GM23338 (cell line): ENCODE results near the gene OGT. TPM values are rescaled to one million over a fixed set of nuclear protein-coding genes. Genes with fewer than 3 reads are reported as not detected.

Source experiments
- ATAC-seq: fragments of 200-7000 bp; cut with Tn5 transposase; 3 replicates; pipeline ENCODE4 v1.9.1; 2020
- DNase-seq: peaks from one replicate; pipeline ENCODE4 v3.0.0-alpha.2; 2015; ENCODE audit warnings: low spot score
- H2AFZ ChIP-seq: fragments of 200-600 bp; sonication (generic); 2 replicates; pipeline ENCODE4 v1.8.0; 2016; ENCODE audit warnings: antibody characterized with exemption, mild to moderate bottlenecking, moderate library complexity
- H3F3A ChIP-seq: fragments of 200-600 bp; sonication (generic); replicated peaks from 2 replicates; pipeline ENCODE4 v1.8.0; 2017; ENCODE audit warnings: antibody characterized with exemption, mixed run types, low read depth
- H3K27ac ChIP-seq: fragments of 200-600 bp; sonication (generic); 2 replicates; pipeline ENCODE4 v1.6.1; 2016; ENCODE audit warnings: low read depth
- H3K27me3 ChIP-seq: fragments of 200-600 bp; sonication (generic); 2 replicates; pipeline ENCODE4 v1.8.0; 2016; ENCODE audit warnings: mild to moderate bottlenecking, mixed run types, moderate library complexity; ENCODE audit not compliant: insufficient read depth
- H3K36me3 ChIP-seq: fragments of 200-600 bp; sonication (generic); 2 replicates; pipeline ENCODE4 v1.8.0; 2016; ENCODE audit warnings: mild to moderate bottlenecking; ENCODE audit not compliant: insufficient read depth
- H3K4me1 ChIP-seq: fragments of 200-600 bp; sonication (generic); 2 replicates; pipeline ENCODE4 v1.8.0; 2016; ENCODE audit warnings: mild to moderate bottlenecking, moderate library complexity; ENCODE audit not compliant: insufficient read depth
- H3K4me2 ChIP-seq: fragments of 200-600 bp; sonication (generic); 2 replicates; pipeline ENCODE4 v1.7.1; 2017; ENCODE audit warnings: mixed run types
- H3K4me3 ChIP-seq: fragments of 200-600 bp; sonication (generic); 2 replicates; pipeline ENCODE4 v1.6.1; 2016; ENCODE audit warnings: mixed run types
- H3K79me2 ChIP-seq: fragments of 200-600 bp; sonication (generic); replicated peaks from 2 replicates; pipeline ENCODE4 v1.8.0; 2017; ENCODE audit warnings: mild to moderate bottlenecking; ENCODE audit not compliant: insufficient read depth
- H3K9me2 ChIP-seq: fragments of 200-600 bp; sonication (generic); 2 replicates; pipeline ENCODE4 v1.8.0; 2017; ENCODE audit not compliant: insufficient read depth
- H4K20me1 ChIP-seq: fragments of 200-600 bp; sonication (generic); replicated peaks from 2 replicates; pipeline ENCODE4 v1.8.0; 2017; ENCODE audit warnings: mild to moderate bottlenecking; ENCODE audit not compliant: insufficient read depth
- H3K27ac Mint-ChIP-seq: 2 replicates; pipeline ENCODE4 v1.8.0; 2020; ENCODE audit warnings: inconsistent platforms, mild to moderate bottlenecking, moderate library complexity, mixed read lengths
- H3K27me3 Mint-ChIP-seq: 3 replicates; pipeline ENCODE4 v1.8.0; 2022; ENCODE audit warnings: low read depth, mild to moderate bottlenecking, moderate library complexity, mixed read lengths, inconsistent platforms; ENCODE audit not compliant: insufficient read depth, poor library complexity
- H3K36me3 Mint-ChIP-seq: 3 replicates; pipeline ENCODE4 v1.8.0; 2021; ENCODE audit warnings: low read depth, mild to moderate bottlenecking, inconsistent platforms, moderate library complexity, mixed read lengths
- H3K4me1 Mint-ChIP-seq: 3 replicates; pipeline ENCODE4 v1.8.0; 2020; ENCODE audit warnings: mild to moderate bottlenecking, inconsistent platforms, mixed read lengths
- H3K4me3 Mint-ChIP-seq: 3 replicates; pipeline ENCODE4 v1.8.0; 2021; ENCODE audit warnings: moderate library complexity, mild to moderate bottlenecking, inconsistent platforms, mixed read lengths
- H3K9me3 Mint-ChIP-seq: 3 replicates; pipeline ENCODE4 v1.8.0; 2020; ENCODE audit warnings: moderate library complexity, mild to moderate bottlenecking, inconsistent platforms, mixed read lengths
- CREB1 ChIP-seq: fragments of 250-450 bp; sonication (Bioruptor Pico); IDR thresholded peaks from 2 replicates; pipeline ENCODE4 v1.5.0; 2020; ENCODE audit warnings: low read depth, mild to moderate bottlenecking, moderate library complexity
- EZH2 ChIP-seq: fragments of 200-600 bp; sonication (generic); IDR thresholded peaks from one replicate; pipeline ENCODE4 v1.8.0; 2017; ENCODE audit warnings: antibody characterized with exemption, mild to moderate bottlenecking, low read depth; ENCODE audit not compliant: unreplicated experiment
- EZH2phosphoT487 ChIP-seq: fragments of 200-600 bp; sonication (generic); IDR thresholded peaks from one replicate; pipeline ENCODE4 v1.8.1; 2018; ENCODE audit warnings: antibody characterized with exemption; ENCODE audit not compliant: unreplicated experiment
- JUNB ChIP-seq: IDR thresholded peaks from one replicate; pipeline ENCODE4 v1.6.1; 2016; ENCODE audit warnings: antibody characterized with exemption; ENCODE audit not compliant: unreplicated experiment
- NANOG ChIP-seq: IDR thresholded peaks from 2 replicates; pipeline ENCODE4 v1.6.1; 2016; ENCODE audit warnings: antibody characterized with exemption, borderline replicate concordance
- POLR2AphosphoS5 ChIP-seq: IDR thresholded peaks from 2 replicates; pipeline ENCODE4 v1.6.1; 2016; ENCODE audit warnings: antibody characterized with exemption, low read depth
- REST ChIP-seq: IDR thresholded peaks from one replicate; pipeline ENCODE4 v1.6.1; 2018; ENCODE audit warnings: antibody characterized with exemption; ENCODE audit not compliant: unreplicated experiment
- STAT1 ChIP-seq: IDR thresholded peaks from one replicate; pipeline ENCODE4 v1.6.1; 2016; ENCODE audit warnings: antibody characterized with exemption; ENCODE audit not compliant: unreplicated experiment
- ZNF114 ChIP-seq: fragments of 250-450 bp; sonication (Bioruptor Pico); IDR thresholded peaks from 2 replicates; pipeline ENCODE4 v1.5.0; 2020; ENCODE audit warnings: mild to moderate bottlenecking, moderate library complexity
- ZNF331 ChIP-seq: fragments of 250-450 bp; sonication (Bioruptor Pico); IDR thresholded peaks from 2 replicates; pipeline ENCODE4 v1.5.0; 2020; ENCODE audit warnings: low read depth, mild to moderate bottlenecking, moderate library complexity
- polyA plus RNA-seq: library from polyadenylated mRNA; unstranded; fragments of >200 nt; fragmentation: Nextera tagmentation; extraction: Ambion mirVana; gene quantifications from 2 replicates; pipeline ENCODE4 v1.2.1, GENCODE V29; 2016
- total RNA-seq: library from RNA; depleted of rRNA; stranded (reverse); fragments of >200 nt; shearing (Covaris generic); gene quantifications from 2 replicates; pipeline ENCODE4 v1.2.3, GENCODE V29; 2014
- TF ChIP-seq, protein P1 (sequence below): IDR thresholded peaks from 2 replicates; pipeline ENCODE4 v1.6.1; 2016; ENCODE audit warnings: antibody characterized with exemption
- TF ChIP-seq, protein P2 (sequence below): fragments of 250-450 bp; sonication (Bioruptor Pico); IDR thresholded peaks from 2 replicates; pipeline ENCODE4 v1.5.0; 2020; ENCODE audit warnings: mild to moderate bottlenecking, moderate library complexity
- TF ChIP-seq, protein P3 (sequence below), 2 experiments: fragments of 200-600 bp in 1 of 2; sonication (generic) in 1 of 2; conservative IDR thresholded peaks; 2 replicates each; pipeline versions ENCODE4 v1.5.1 to v1.6.1; 2016 to 2017; ENCODE audit warnings: antibody characterized with exemption in 2 of 2, low read depth in 2 of 2, mild to moderate bottlenecking in 2 of 2, moderate library complexity in 1 of 2

The OGT gene
- total and polyA plus RNA-seq, 2 experiments from 2014 or later: 43.3 to 163 TPM

DNA sequence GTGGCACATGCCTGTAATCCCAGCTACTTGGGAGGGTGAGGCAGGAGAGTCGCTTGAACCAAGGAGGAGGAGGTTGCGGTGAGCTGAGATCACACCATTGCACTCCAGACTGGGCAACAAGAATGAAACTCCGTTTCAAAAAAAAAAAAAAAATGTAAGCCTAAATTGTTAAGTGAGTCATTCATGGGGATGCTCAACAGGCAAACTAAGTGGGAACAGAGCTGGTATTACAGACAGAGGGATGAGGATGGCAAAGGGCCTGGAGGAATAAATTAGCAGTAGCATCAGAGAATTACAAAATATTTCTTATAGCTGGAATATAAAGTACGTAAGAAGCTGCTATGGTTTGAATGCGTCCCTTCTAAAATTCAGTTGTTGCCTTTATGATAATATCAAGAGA lies 43.4 kb upstream of the OGT start:
- DNase-seq (no peak), ATAC-seq (no peak)
- no peaks in the 10 kb centered on the region; the same call in 2 of the 3 replicates for H3K9me3 Mint-ChIP-seq
- Histone ChIP-seq H3K4me1 (no peaks in the 10 kb centered on the region), H3F3A (no peaks in the 10 kb centered on the region), H3K4me3 (no peak overlapping the region), H3K4me2 (no peak overlapping the region), H2AFZ (no peak overlapping the region), H3K9me2 (no peaks in the 10 kb centered on the region), H3K79me2 (no peaks in the 10 kb centered on the region), H3K27me3 (peaks cover 18% of the 10 kb centered on the region), H3K27ac (no peak overlapping the region), H3K36me3 (no peaks in the 10 kb centered on the region), H4K20me1 (no peaks in the 10 kb centered on the region)
- TF ChIP-seq ZNF331 (CRISPR knock-in tag) (no peak), EZH2 (no peak), JUNB (no peak), NANOG (no peak), REST (no peak), EZH2phosphoT487 (no peak), STAT1 (no peak), CREB1 (CRISPR knock-in tag) (no peak), ZNF114 (CRISPR knock-in tag) (no peak), POLR2AphosphoS5 (no peak)
- TF ChIP-seq, protein P1, sequence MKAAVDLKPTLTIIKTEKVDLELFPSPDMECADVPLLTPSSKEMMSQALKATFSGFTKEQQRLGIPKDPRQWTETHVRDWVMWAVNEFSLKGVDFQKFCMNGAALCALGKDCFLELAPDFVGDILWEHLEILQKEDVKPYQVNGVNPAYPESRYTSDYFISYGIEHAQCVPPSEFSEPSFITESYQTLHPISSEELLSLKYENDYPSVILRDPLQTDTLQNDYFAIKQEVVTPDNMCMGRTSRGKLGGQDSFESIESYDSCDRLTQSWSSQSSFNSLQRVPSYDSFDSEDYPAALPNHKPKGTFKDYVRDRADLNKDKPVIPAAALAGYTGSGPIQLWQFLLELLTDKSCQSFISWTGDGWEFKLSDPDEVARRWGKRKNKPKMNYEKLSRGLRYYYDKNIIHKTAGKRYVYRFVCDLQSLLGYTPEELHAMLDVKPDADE: no peak
- TF ChIP-seq, protein P2, sequence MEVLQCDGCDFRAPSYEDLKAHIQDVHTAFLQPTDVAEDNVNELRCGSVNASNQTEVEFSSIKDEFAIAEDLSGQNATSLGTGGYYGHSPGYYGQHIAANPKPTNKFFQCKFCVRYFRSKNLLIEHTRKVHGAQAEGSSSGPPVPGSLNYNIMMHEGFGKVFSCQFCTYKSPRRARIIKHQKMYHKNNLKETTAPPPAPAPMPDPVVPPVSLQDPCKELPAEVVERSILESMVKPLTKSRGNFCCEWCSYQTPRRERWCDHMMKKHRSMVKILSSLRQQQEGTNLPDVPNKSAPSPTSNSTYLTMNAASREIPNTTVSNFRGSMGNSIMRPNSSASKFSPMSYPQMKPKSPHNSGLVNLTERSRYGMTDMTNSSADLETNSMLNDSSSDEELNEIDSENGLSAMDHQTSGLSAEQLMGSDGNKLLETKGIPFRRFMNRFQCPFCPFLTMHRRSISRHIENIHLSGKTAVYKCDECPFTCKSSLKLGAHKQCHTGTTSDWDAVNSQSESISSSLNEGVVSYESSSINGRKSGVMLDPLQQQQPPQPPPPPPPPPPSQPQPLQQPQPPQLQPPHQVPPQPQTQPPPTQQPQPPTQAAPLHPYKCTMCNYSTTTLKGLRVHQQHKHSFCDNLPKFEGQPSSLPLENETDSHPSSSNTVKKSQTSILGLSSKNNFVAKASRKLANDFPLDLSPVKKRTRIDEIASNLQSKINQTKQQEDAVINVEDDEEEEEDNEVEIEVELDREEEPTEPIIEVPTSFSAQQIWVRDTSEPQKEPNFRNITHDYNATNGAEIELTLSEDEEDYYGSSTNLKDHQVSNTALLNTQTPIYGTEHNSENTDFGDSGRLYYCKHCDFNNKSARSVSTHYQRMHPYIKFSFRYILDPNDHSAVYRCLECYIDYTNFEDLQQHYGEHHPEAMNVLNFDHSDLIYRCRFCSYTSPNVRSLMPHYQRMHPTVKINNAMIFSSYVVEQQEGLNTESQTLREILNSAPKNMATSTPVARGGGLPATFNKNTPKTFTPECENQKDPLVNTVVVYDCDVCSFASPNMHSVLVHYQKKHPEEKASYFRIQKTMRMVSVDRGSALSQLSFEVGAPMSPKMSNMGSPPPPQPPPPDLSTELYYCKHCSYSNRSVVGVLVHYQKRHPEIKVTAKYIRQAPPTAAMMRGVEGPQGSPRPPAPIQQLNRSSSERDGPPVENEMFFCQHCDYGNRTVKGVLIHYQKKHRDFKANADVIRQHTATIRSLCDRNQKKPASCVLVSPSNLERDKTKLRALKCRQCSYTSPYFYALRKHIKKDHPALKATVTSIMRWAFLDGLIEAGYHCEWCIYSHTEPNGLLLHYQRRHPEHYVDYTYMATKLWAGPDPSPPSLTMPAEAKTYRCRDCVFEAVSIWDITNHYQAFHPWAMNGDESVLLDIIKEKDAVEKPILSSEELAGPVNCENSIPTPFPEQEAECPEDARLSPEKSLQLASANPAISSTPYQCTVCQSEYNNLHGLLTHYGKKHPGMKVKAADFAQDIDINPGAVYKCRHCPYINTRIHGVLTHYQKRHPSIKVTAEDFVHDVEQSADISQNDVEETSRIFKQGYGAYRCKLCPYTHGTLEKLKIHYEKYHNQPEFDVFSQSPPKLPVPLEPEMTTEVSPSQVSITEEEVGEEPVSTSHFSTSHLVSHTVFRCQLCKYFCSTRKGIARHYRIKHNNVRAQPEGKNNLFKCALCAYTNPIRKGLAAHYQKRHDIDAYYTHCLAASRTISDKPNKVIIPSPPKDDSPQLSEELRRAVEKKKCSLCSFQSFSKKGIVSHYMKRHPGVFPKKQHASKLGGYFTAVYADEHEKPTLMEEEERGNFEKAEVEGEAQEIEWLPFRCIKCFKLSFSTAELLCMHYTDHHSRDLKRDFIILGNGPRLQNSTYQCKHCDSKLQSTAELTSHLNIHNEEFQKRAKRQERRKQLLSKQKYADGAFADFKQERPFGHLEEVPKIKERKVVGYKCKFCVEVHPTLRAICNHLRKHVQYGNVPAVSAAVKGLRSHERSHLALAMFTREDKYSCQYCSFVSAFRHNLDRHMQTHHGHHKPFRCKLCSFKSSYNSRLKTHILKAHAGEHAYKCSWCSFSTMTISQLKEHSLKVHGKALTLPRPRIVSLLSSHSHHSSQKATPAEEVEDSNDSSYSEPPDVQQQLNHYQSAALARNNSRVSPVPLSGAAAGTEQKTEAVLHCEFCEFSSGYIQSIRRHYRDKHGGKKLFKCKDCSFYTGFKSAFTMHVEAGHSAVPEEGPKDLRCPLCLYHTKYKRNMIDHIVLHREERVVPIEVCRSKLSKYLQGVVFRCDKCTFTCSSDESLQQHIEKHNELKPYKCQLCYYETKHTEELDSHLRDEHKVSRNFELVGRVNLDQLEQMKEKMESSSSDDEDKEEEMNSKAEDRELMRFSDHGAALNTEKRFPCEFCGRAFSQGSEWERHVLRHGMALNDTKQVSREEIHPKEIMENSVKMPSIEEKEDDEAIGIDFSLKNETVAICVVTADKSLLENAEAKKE (CRISPR knock-in tag): no peak
- TF ChIP-seq, protein P3, sequence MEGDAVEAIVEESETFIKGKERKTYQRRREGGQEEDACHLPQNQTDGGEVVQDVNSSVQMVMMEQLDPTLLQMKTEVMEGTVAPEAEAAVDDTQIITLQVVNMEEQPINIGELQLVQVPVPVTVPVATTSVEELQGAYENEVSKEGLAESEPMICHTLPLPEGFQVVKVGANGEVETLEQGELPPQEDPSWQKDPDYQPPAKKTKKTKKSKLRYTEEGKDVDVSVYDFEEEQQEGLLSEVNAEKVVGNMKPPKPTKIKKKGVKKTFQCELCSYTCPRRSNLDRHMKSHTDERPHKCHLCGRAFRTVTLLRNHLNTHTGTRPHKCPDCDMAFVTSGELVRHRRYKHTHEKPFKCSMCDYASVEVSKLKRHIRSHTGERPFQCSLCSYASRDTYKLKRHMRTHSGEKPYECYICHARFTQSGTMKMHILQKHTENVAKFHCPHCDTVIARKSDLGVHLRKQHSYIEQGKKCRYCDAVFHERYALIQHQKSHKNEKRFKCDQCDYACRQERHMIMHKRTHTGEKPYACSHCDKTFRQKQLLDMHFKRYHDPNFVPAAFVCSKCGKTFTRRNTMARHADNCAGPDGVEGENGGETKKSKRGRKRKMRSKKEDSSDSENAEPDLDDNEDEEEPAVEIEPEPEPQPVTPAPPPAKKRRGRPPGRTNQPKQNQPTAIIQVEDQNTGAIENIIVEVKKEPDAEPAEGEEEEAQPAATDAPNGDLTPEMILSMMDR (conservative IDR thresholded peaks at IDR 0.05; ENCODE audit: low read depth in 2 of 2): no peak
- no peak overlapping the region for H3K27ac Mint-ChIP-seq
- no peaks in the 10 kb centered on the region; the same call in 2 of the 3 replicates for H3K4me1 Mint-ChIP-seq
- peaks cover 3% of the 10 kb centered on the region for H3K27me3 Mint-ChIP-seq
- H3K4me3 Mint-ChIP-seq: no peak overlapping the region
- H3K36me3 Mint-ChIP-seq: no peaks in the 10 kb centered on the region
